Measurements from ENCODE around the gene ANKS1B. TPM values are rescaled to one million over a fixed set of nuclear protein-coding genes. Genes with fewer than 3 reads are reported as not detected.

The ANKS1B gene
- total and polyA plus RNA-seq, 5 donors = 0.43 to 7.4 (median 3.3) TPM

DNA sequence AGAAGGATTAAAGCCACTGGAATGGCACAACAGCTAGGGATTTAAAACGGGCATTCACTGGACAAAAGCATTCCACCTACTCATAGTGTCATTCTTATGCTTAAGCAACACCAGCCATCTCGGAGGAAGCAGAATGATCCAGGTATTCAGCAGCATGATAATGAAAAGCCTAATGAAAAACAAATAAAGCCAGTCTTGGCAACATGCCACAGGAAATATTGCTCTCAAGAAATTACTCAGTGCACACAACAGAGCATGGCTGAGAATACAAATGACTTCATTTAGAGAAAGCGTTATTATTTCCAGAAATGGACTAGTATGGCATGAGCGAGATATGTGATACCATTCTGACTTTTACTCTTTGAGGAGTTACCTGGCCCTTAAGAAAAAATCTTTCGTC is 897.5 kb downstream of the ANKS1B start:
- ATAC-seq (no peak), DNase-seq (no peak)
- Histone ChIP-seq H3K4me3 (ENCODE audit: low read length) (no peak overlapping the region), H3K27ac (ENCODE audit: low read length) (no peak overlapping the region), H3K9me3 (ENCODE audit: control insufficient read depth, low read length) (no peaks in the 10 kb centered on the region), H3K4me1 (ENCODE audit: control insufficient read depth, insufficient read depth, low read length) (no peaks in the 10 kb centered on the region), H3K27me3 (ENCODE audit: control insufficient read depth, insufficient read depth) (no peaks in the 10 kb centered on the region)
- WGBS = 45% methylated on average over 5 of the region's 5 CpGs
- intact Hi-C loops (cut with DNase I) = no loop called here

DNA sequence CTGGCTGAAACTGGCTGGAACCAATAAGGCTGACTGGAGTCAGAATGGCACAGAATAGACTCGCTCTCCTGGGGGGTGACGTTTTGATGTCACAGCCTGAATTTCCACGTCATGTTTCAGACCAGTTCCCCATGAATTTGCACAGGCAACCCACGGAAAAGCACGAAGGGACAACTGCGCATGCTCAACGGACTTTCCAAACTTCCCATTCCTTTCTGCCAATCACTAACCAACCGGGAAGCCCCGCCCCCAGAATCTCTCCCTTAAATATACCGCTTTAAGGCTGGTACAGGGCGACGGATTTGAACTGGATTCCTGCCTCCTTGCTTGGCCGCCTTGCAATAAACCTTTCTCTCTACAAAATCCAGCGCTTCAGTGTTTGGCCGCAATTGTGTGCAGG is 904.9 kb downstream of the ANKS1B start:
- DNase-seq (no peak), ATAC-seq (no peak)
- intact Hi-C loops (cut with DNase I) = no loop called here
- H3K27ac ChIP-seq (ENCODE audit: low read length) = no peak overlapping the region
- no peaks in the 10 kb centered on the region for H3K4me1 ChIP-seq (ENCODE audit: control insufficient read depth, insufficient read depth, low read length)
- WGBS = 83% methylated on average over 15 of the region's 15 CpGs
- H3K9me3 ChIP-seq (ENCODE audit: control insufficient read depth, low read length) = no peaks in the 10 kb centered on the region
- H3K27me3 ChIP-seq (ENCODE audit: control insufficient read depth, insufficient read depth) = no peaks in the 10 kb centered on the region
- H3K4me3 ChIP-seq (ENCODE audit: low read length) = no peak overlapping the region

GRCh38 chr12:99068993-99069747 is 915.6 kb downstream of the ANKS1B start:
- Histone ChIP-seq H3K27me3 (ENCODE audit: control insufficient read depth, insufficient read depth) (no peaks in the 10 kb centered on the region), H3K4me1 (ENCODE audit: control insufficient read depth, insufficient read depth, low read length) (no peaks in the 10 kb centered on the region), H3K9me3 (ENCODE audit: control insufficient read depth, low read length) (no peaks in the 10 kb centered on the region), H3K27ac (ENCODE audit: low read length) (no peak overlapping the region), H3K4me3 (ENCODE audit: low read length) (no peak overlapping the region)
- ATAC-seq (no peak), DNase-seq (no peak)
- intact Hi-C loops (cut with DNase I) = no loop called here
- WGBS = 45% methylated on average over 5 of the region's 5 CpGs

GRCh38 chr12:99067171-99067785 is 917.5 kb downstream of the ANKS1B start:
- Histone ChIP-seq H3K4me3 (ENCODE audit: low read length) (no peak overlapping the region), H3K27me3 (ENCODE audit: control insufficient read depth, insufficient read depth) (no peaks in the 10 kb centered on the region), H3K9me3 (ENCODE audit: control insufficient read depth, low read length) (no peaks in the 10 kb centered on the region), H3K4me1 (ENCODE audit: control insufficient read depth, insufficient read depth, low read length) (no peaks in the 10 kb centered on the region), H3K27ac (ENCODE audit: low read length) (no peak overlapping the region)
- 93% methylated on average over 1 of the region's 1 CpG for WGBS
- DNase-seq = peak in 1 of 3 donors; percentile 21
- intact Hi-C loops (cut with DNase I) = no loop called here
- no peak for ATAC-seq

- Histone ChIP-seq H3K9me3 (ENCODE audit: control insufficient read depth, low read length) (no peaks in the 10 kb centered on the region), H3K27me3 (ENCODE audit: control insufficient read depth, insufficient read depth) (no peaks in the 10 kb centered on the region), H3K27ac (ENCODE audit: low read length) (no peak overlapping the region), H3K4me1 (ENCODE audit: control insufficient read depth, insufficient read depth, low read length) (no peaks in the 10 kb centered on the region), H3K4me3 (ENCODE audit: low read length) (no peak overlapping the region)
- ATAC-seq = no peak
- no peak for DNase-seq
- intact Hi-C loops (cut with DNase I) = no loop called here
- WGBS = 84% methylated on average over 3 of the region's 3 CpGs
Observed at GRCh38 chr12:99066726-99067125, 918.0 kb downstream of the ANKS1B start.

GRCh38 chr12:99063182-99063581 is 921.6 kb downstream of the ANKS1B start:
- H3K4me1 ChIP-seq (ENCODE audit: control insufficient read depth, insufficient read depth, low read length) = no peaks in the 10 kb centered on the region
- H3K4me3 ChIP-seq (ENCODE audit: low read length) = no peak overlapping the region
- H3K27me3 ChIP-seq (ENCODE audit: control insufficient read depth, insufficient read depth) = no peaks in the 10 kb centered on the region
- WGBS = 54% methylated on average over 4 of the region's 4 CpGs
- no peak for DNase-seq
- H3K9me3 ChIP-seq (ENCODE audit: control insufficient read depth, low read length) = no peaks in the 10 kb centered on the region
- no peak overlapping the region for H3K27ac ChIP-seq (ENCODE audit: low read length)
- no peak for ATAC-seq
- intact Hi-C loops (cut with DNase I) = no loop called here

- WGBS = 45% methylated on average over 9 of the region's 9 CpGs
- H3K4me3 ChIP-seq (ENCODE audit: low read length) = no peak overlapping the region
- peak; percentile 47 to 73 (median 67) for DNase-seq
- no peaks in the 10 kb centered on the region for H3K27me3 ChIP-seq (ENCODE audit: control insufficient read depth, insufficient read depth)
- intact Hi-C loops (cut with DNase I) = no loop called here
- H3K9me3 ChIP-seq (ENCODE audit: control insufficient read depth, low read length) = no peaks in the 10 kb centered on the region
- no peak overlapping the region for H3K27ac ChIP-seq (ENCODE audit: low read length)
- no peaks in the 10 kb centered on the region for H3K4me1 ChIP-seq (ENCODE audit: control insufficient read depth, insufficient read depth, low read length)
- ATAC-seq = peak; percentile 76 to 85
Observed at GRCh38 chr12:99059824-99060511, 924.8 kb downstream of the ANKS1B start.

- Histone ChIP-seq H3K4me1 (ENCODE audit: control insufficient read depth, insufficient read depth, low read length) (no peaks in the 10 kb centered on the region), H3K9me3 (ENCODE audit: control insufficient read depth, low read length) (no peaks in the 10 kb centered on the region), H3K4me3 (ENCODE audit: low read length) (no peak overlapping the region), H3K27me3 (ENCODE audit: control insufficient read depth, insufficient read depth) (no peaks in the 10 kb centered on the region), H3K27ac (ENCODE audit: low read length) (no peak overlapping the region)
- 76% methylated on average over 5 of the region's 5 CpGs for WGBS
- intact Hi-C loops (cut with DNase I) = no loop called here
- ATAC-seq = no peak
- no peak for DNase-seq
Observed at GRCh38 chr12:99057670-99058069, 927.1 kb downstream of the ANKS1B start.

GRCh38 chr12:99056186-99056585 is 928.5 kb downstream of the ANKS1B start:
- 89% methylated on average over 1 of the region's 1 CpG for WGBS
- intact Hi-C loops (cut with DNase I) = no loop called here
- no peaks in the 10 kb centered on the region for H3K9me3 ChIP-seq (ENCODE audit: control insufficient read depth, low read length)
- ATAC-seq = no peak
- no peak overlapping the region for H3K27ac ChIP-seq (ENCODE audit: low read length)
- H3K4me3 ChIP-seq (ENCODE audit: low read length) = no peak overlapping the region
- H3K4me1 ChIP-seq (ENCODE audit: control insufficient read depth, insufficient read depth, low read length) = no peaks in the 10 kb centered on the region
- H3K27me3 ChIP-seq (ENCODE audit: control insufficient read depth, insufficient read depth) = no peaks in the 10 kb centered on the region
- no peak for DNase-seq

DNA sequence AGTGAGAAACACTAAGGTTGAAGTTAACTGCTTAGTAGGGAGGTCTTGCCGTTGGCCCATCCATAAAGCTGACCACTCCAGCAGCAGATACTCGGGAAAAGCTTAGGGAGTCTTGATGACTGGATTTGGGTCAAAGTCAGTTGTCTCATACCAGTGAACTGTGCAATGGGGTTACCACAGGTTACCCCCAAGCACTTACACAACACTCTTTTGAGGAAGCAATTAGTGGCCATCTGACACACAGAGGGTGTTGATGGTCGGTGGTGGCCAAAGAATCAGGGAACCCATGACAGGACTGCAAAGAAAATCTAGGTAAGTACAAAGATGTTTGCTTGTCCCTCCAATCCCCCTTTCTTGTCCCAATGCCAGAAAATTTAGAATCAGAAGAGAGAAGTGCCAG is 929.4 kb downstream of the ANKS1B start:
- H3K4me3 ChIP-seq (ENCODE audit: low read length) = no peak overlapping the region
- WGBS = 86% methylated on average over 3 of the region's 3 CpGs
- no peak overlapping the region for H3K27ac ChIP-seq (ENCODE audit: low read length)
- no peaks in the 10 kb centered on the region for H3K9me3 ChIP-seq (ENCODE audit: control insufficient read depth, low read length)
- DNase-seq (no peak), ATAC-seq (no peak)
- no peaks in the 10 kb centered on the region for H3K27me3 ChIP-seq (ENCODE audit: control insufficient read depth, insufficient read depth)
- intact Hi-C loops (cut with DNase I) = no loop called here
- no peaks in the 10 kb centered on the region for H3K4me1 ChIP-seq (ENCODE audit: control insufficient read depth, insufficient read depth, low read length)

- no peaks in the 10 kb centered on the region for H3K4me1 ChIP-seq (ENCODE audit: control insufficient read depth, insufficient read depth, low read length)
- H3K9me3 ChIP-seq (ENCODE audit: control insufficient read depth, low read length) = no peaks in the 10 kb centered on the region
- ATAC-seq = no peak
- H3K4me3 ChIP-seq (ENCODE audit: low read length) = no peak overlapping the region
- WGBS = 85% methylated on average over 1 of the region's 1 CpG
- intact Hi-C loops (cut with DNase I) = no loop called here
- H3K27ac ChIP-seq (ENCODE audit: low read length) = no peak overlapping the region
- H3K27me3 ChIP-seq (ENCODE audit: control insufficient read depth, insufficient read depth) = no peaks in the 10 kb centered on the region
- DNase-seq = no peak
Observed at GRCh38 chr12:99054601-99055128, 930.1 kb downstream of the ANKS1B start.

Data from right cardiac atrium (tissue), 5 donors.